ENCODE data around the gene KIR2DL3.

GRCh38 chr19:54692298-54692615, 46.1 kb upstream of the KIR2DL3 start:
- TF ChIP-seq CTCF (IDR thresholded peaks at IDR 0.05), result no peak
- TF ChIP-seq POLR2A (IDR thresholded peaks at IDR 0.05), result no peak

Measured in thyroid gland (tissue), 4 donors.